H9 (cell line): ENCODE data around the gene COL4A2. TPM values are rescaled to one million over a fixed set of nuclear protein-coding genes. Genes with fewer than 3 reads are reported as not detected.
A peak's percentile ranks its signal among the peaks of the same experiment; 100 is the strongest.

ENCODE experiments used
- DNase-seq: peaks from one replicate; pipeline ENCODE4 v3.0.0-alpha.2; 2017
- H2AFZ ChIP-seq: one replicate; pipeline ENCODE4 v1.6.1; 2013; ENCODE audit warnings: mild to moderate bottlenecking, low read length, control low read depth, moderate library complexity
- H2AK5ac ChIP-seq: 2 replicates; pipeline ENCODE4 v1.6.1; 2013; ENCODE audit warnings: low read length, control low read depth, mixed read lengths; ENCODE audit not compliant: insufficient read length
- H2BK120ac ChIP-seq: one replicate; pipeline ENCODE4 v1.6.1; 2013; ENCODE audit warnings: low read depth, mild to moderate bottlenecking, low read length, control low read depth, inconsistent platforms; ENCODE audit not compliant: poor library complexity, severe bottlenecking
- H2BK12ac ChIP-seq: 2 replicates; pipeline ENCODE4 v1.6.1; 2013; ENCODE audit warnings: low read length, control low read depth, mixed read lengths, low read depth; ENCODE audit not compliant: insufficient read length
- H2BK15ac ChIP-seq: 2 replicates; pipeline ENCODE4 v1.6.1; 2013; ENCODE audit warnings: low read depth, low read length, control low read depth
- H2BK20ac ChIP-seq: one replicate; pipeline ENCODE4 v1.6.1; 2013; ENCODE audit warnings: low read depth, mild to moderate bottlenecking, low read length, control low read depth, inconsistent platforms; ENCODE audit not compliant: poor library complexity, severe bottlenecking
- H2BK5ac ChIP-seq: 2 replicates; pipeline ENCODE4 v1.6.1; 2013; ENCODE audit warnings: low read length, control low read depth, mixed read lengths; ENCODE audit not compliant: insufficient read length
- H3K14ac ChIP-seq: 2 replicates; pipeline ENCODE4 v1.6.1; 2013; ENCODE audit warnings: low read length, control low read depth; ENCODE audit not compliant: insufficient read depth
- H3K18ac ChIP-seq: 2 replicates; pipeline ENCODE4 v1.6.1; 2013; ENCODE audit warnings: low read depth, mild to moderate bottlenecking, mixed read lengths, low read length, control low read depth; ENCODE audit not compliant: insufficient read length
- H3K23ac ChIP-seq: 2 replicates; pipeline ENCODE4 v1.6.1; 2013; ENCODE audit warnings: low read length, control low read depth, mixed read lengths, low read depth; ENCODE audit not compliant: insufficient read length
- H3K23me2 ChIP-seq: 2 replicates; pipeline ENCODE4 v1.6.1; 2013; ENCODE audit warnings: low read depth, mild to moderate bottlenecking, mixed read lengths, low read length, control low read depth; ENCODE audit not compliant: insufficient read length, poor library complexity, severe bottlenecking
- H3K27ac ChIP-seq: 2 replicates; pipeline ENCODE4 v1.5.1; 2013; ENCODE audit warnings: low read length, control low read depth, mixed read lengths, low read depth; ENCODE audit not compliant: insufficient read length
- H3K27me3 ChIP-seq: 2 replicates; pipeline ENCODE4 v1.6.1; 2013; ENCODE audit warnings: low read length, control low read depth, inconsistent platforms; ENCODE audit not compliant: insufficient read depth
- H3K4ac ChIP-seq: 2 replicates; pipeline ENCODE4 v1.6.1; 2013; ENCODE audit warnings: low read depth, mild to moderate bottlenecking, control low read depth, inconsistent platforms, low read length, moderate library complexity
- H3K4me1 ChIP-seq: 2 replicates; pipeline ENCODE4 v1.6.1; 2013; ENCODE audit warnings: low read length, control low read depth, inconsistent platforms; ENCODE audit not compliant: insufficient read depth
- H3K4me2 ChIP-seq: 2 replicates; pipeline ENCODE4 v1.6.1; 2013; ENCODE audit warnings: low read length, control low read depth, mixed read lengths; ENCODE audit not compliant: insufficient read length, insufficient read depth
- H3K56ac ChIP-seq: 2 replicates; pipeline ENCODE4 v1.6.1; 2013; ENCODE audit warnings: low read depth, mild to moderate bottlenecking, mixed read lengths, low read length, control low read depth; ENCODE audit not compliant: insufficient read length
- H3K79me1 ChIP-seq: 2 replicates; pipeline ENCODE4 v1.6.1; 2013; ENCODE audit warnings: low read depth, mild to moderate bottlenecking, moderate library complexity, low read length, control low read depth, inconsistent platforms; ENCODE audit not compliant: insufficient read depth, poor library complexity, severe bottlenecking
- H3K79me2 ChIP-seq: 2 replicates; pipeline ENCODE4 v1.6.1; 2013; ENCODE audit warnings: low read length, control low read depth, inconsistent platforms; ENCODE audit not compliant: insufficient read depth
- H3K9ac ChIP-seq: 2 replicates; pipeline ENCODE4 v1.6.1; 2013; ENCODE audit warnings: low read length, control low read depth, mixed read lengths; ENCODE audit not compliant: insufficient read length; ENCODE audit errors: extremely low read depth
- H3K9me3 ChIP-seq: one replicate; pipeline ENCODE4 v1.6.1; 2013; ENCODE audit warnings: low read depth, low read length, inconsistent platforms; ENCODE audit not compliant: control insufficient read depth
- H3T11ph ChIP-seq: one replicate; pipeline ENCODE4 v1.6.1; 2013; ENCODE audit warnings: mild to moderate bottlenecking, low read length, control low read depth, inconsistent platforms
- H4K20me1 ChIP-seq: one replicate; pipeline ENCODE4 v1.6.1; 2013; ENCODE audit not compliant: control insufficient read depth, insufficient read length, insufficient read depth
- H4K5ac ChIP-seq: 2 replicates; pipeline ENCODE4 v1.6.1; 2013; ENCODE audit warnings: low read depth, mild to moderate bottlenecking, mixed read lengths, low read length, control low read depth; ENCODE audit not compliant: insufficient read length
- H4K8ac ChIP-seq: replicated peaks from 2 replicates; pipeline ENCODE4 v1.6.1; 2013; ENCODE audit warnings: low read length, control low read depth, mixed read lengths, low read depth; ENCODE audit not compliant: insufficient read length
- H4K91ac ChIP-seq: 2 replicates; pipeline ENCODE4 v1.6.1; 2013; ENCODE audit warnings: low read depth, mild to moderate bottlenecking, moderate library complexity, mixed read lengths, low read length, control low read depth; ENCODE audit not compliant: insufficient read length
- H3K27ac Mint-ChIP-seq, 3 experiments: 2 replicates in 2 of 3; 3 replicates in 1 of 3; pipeline ENCODE4 v1.8.0; 2020 to 2021; ENCODE audit warnings: mixed read lengths in 3 of 3, mild to moderate bottlenecking in 1 of 3, moderate library complexity in 1 of 3
- H3K27me3 Mint-ChIP-seq: 2 replicates; pipeline ENCODE4 v1.8.0; 2021; ENCODE audit warnings: low read depth, mild to moderate bottlenecking, moderate library complexity, mixed read lengths
- H3K36me3 Mint-ChIP-seq, 3 experiments: 2 replicates in 2 of 3; 3 replicates in 1 of 3; pipeline ENCODE4 v1.8.0; 2020 to 2021; ENCODE audit warnings: low read depth in 3 of 3, mixed read lengths in 3 of 3; ENCODE audit not compliant: insufficient read depth in 1 of 3
- H3K4me1 Mint-ChIP-seq, 2 experiments: 2 replicates each; pipeline ENCODE4 v1.8.0; 2020; ENCODE audit warnings: mixed read lengths in 2 of 2
- H3K4me3 Mint-ChIP-seq, 2 experiments: 2 replicates in 1 of 2; 3 replicates in 1 of 2; pipeline ENCODE4 v1.8.0; 2020 to 2021; ENCODE audit warnings: mild to moderate bottlenecking in 2 of 2, mixed read lengths in 2 of 2, moderate library complexity in 1 of 2
- H3K9me3 Mint-ChIP-seq, 2 experiments: 2 replicates in 1 of 2; 3 replicates in 1 of 2; pipeline ENCODE4 v1.8.0; 2020; ENCODE audit warnings: mild to moderate bottlenecking in 2 of 2, mixed read lengths in 2 of 2, moderate library complexity in 1 of 2
- CTCF ChIP-seq: fragments of 200-600 bp; sonication (generic); conservative IDR thresholded peaks from 3 replicates; pipeline ENCODE4 v1.8.0; 2021; ENCODE audit warnings: antibody characterized with exemption, mild to moderate bottlenecking
- WGBS: extraction: QIAGEN DNeasy Blood & Tissue Kit; methylation state at CpG from one replicate; pipeline ENCODE4 v1.1.7; 2013; ENCODE audit warnings: missing lambda C conversion rate, low lambda C conversion rate, mixed read lengths; ENCODE audit not compliant: insufficient read length; ENCODE audit errors: extremely low coverage; 5-methylcytosine and 5-hydroxymethylcytosine counted together
- total RNA-seq: library from RNA; stranded (reverse); gene quantifications from 2 replicates; pipeline ENCODE4 v1.2.1, GENCODE V29; 2021

Gene COL4A2
- total RNA-seq, 1 experiment from 2014 or later = 76.5 TPM

- peaks cover 2% of the 10 kb centered on the region; the same call in 1 of the 2 replicates for H3K27me3 Mint-ChIP-seq
- H3K4ac ChIP-seq = no peak overlapping the region
- peaks cover 65 to 70% of the 10 kb centered on the region in 2 experiments for H3K4me1 Mint-ChIP-seq
- H2BK20ac ChIP-seq = no peak overlapping the region
- H3K9ac ChIP-seq = no peak overlapping the region
- no peaks in the 10 kb centered on the region for H3K23me2 ChIP-seq
- H3T11ph ChIP-seq = no peak overlapping the region
- no peak overlapping the region for H3K4me2 ChIP-seq
- H3K27ac ChIP-seq = no peak overlapping the region
- H2AK5ac ChIP-seq = no peak overlapping the region
- peaks cover 0 to 4% (median 3%) of the 10 kb centered on the region in 3 experiments; a peak in 2 of 7 replicates for H3K36me3 Mint-ChIP-seq
- WGBS = no CpG with 5 or more reads among the region's 5 CpGs
- H3K9me3 Mint-ChIP-seq = no peaks in the 10 kb centered on the region
- H3K14ac ChIP-seq = no peak overlapping the region; the same call in 1 of the 2 replicates
- TF ChIP-seq CTCF = no peak
- H3K4me1 ChIP-seq = peaks cover 15% of the 10 kb centered on the region
- H2BK12ac ChIP-seq = no peak overlapping the region
- no peaks in the 10 kb centered on the region for H4K20me1 ChIP-seq
- H3K23ac ChIP-seq = no peak overlapping the region
- H2BK15ac ChIP-seq = no peak overlapping the region
- H3K56ac ChIP-seq = no peak overlapping the region
- no peaks in the 10 kb centered on the region for H3K27me3 ChIP-seq
- no peak overlapping the region for H3K4me3 Mint-ChIP-seq
- no peaks in the 10 kb centered on the region; the same call in 1 of the 2 replicates for H3K79me2 ChIP-seq
- no peak overlapping the region for H2BK5ac ChIP-seq
- no peak overlapping the region for H2BK120ac ChIP-seq
- H3K18ac ChIP-seq = no peak overlapping the region
- no peak overlapping the region for H2AFZ ChIP-seq
- H4K91ac ChIP-seq = no peak overlapping the region
- H3K79me1 ChIP-seq = peaks cover 4% of the 10 kb centered on the region
- no peak for DNase-seq
- no peak overlapping the region for H4K8ac ChIP-seq
- no peaks in the 10 kb centered on the region for H3K9me3 ChIP-seq
- H4K5ac ChIP-seq = no peak overlapping the region
- peak overlapping the region in 1 of 3 experiments; percentile 39; a peak in 2 of 7 replicates for H3K27ac Mint-ChIP-seq
These were observed 43.2 kb upstream of the COL4A2 start for GRCh38 chr13:110263888-110264287.
